Vagina (tissue), 2 donors: ENCODE measurements around the gene SCYGR3. TPM values are rescaled to one million over a fixed set of nuclear protein-coding genes. Genes with fewer than 3 reads are reported as not detected.

Source experiments
- DNase-seq, 2 donors: peaks; one replicate each; pipeline ENCODE4 v3.0.0-alpha.2; 2017; ENCODE audit errors: extremely low spot score in 2 of 2
- H3K27ac ChIP-seq: fragments of 200-600 bp; sonication (generic); one replicate; pipeline ENCODE4 v1.5.1; 2019
- H3K27me3 ChIP-seq: fragments of 200-600 bp; sonication (generic); one replicate; pipeline ENCODE4 v1.5.1; 2019
- H3K36me3 ChIP-seq, 2 donors: fragments of 200-600 bp; sonication (generic); one replicate each; pipeline ENCODE4 v1.5.1; 2017 to 2019
- H3K4me1 ChIP-seq: fragments of 200-600 bp; sonication (generic); one replicate; pipeline ENCODE4 v1.5.1; 2019
- H3K4me3 ChIP-seq, 2 donors: fragments of 200-600 bp; sonication (generic); 1 replicate in 1 of 2; 2 replicates in 1 of 2; pipeline ENCODE4 v1.5.1; 2016 to 2019
- H3K9me3 ChIP-seq: fragments of 200-600 bp; sonication (generic); one replicate; pipeline ENCODE4 v1.5.1; 2019
- CTCF ChIP-seq, 3 experiments: fragments of 450-650 bp in 2 of 3; fragments of 200-600 bp in 1 of 3; sonication (generic) in 1 of 3; IDR thresholded peaks; one replicate each; pipeline ENCODE4 v1.5.1; 2017 to 2019; ENCODE audit warnings: antibody characterized with exemption in 3 of 3, mild to moderate bottlenecking in 2 of 3, moderate library complexity in 2 of 3
- POLR2A ChIP-seq, 2 donors: fragments of 450-650 bp; IDR thresholded peaks; one replicate each; pipeline ENCODE4 v1.6.1; 2017; ENCODE audit warnings: antibody characterized with exemption in 2 of 2, mild to moderate bottlenecking in 2 of 2, moderate library complexity in 2 of 2
- POLR2AphosphoS5 ChIP-seq, 2 donors: sonication (generic); formaldehyde crosslinking; IDR thresholded peaks; one replicate each; pipeline ENCODE4 v1.9.0; 2017; ENCODE audit warnings: antibody characterized with exemption in 2 of 2, mild to moderate bottlenecking in 2 of 2, low read depth in 1 of 2; ENCODE audit not compliant: insufficient read depth in 1 of 2
- intact Hi-C: fragments of 100-400 bp; cut with DNase I; formaldehyde crosslinking; loops from one replicate; pipeline ENCODE4 v1.15.1; 2023
- total RNA-seq: library from RNA; depleted of rRNA; stranded (reverse); fragments of >200 nt; gene quantifications from one replicate; pipeline ENCODE4 v1.2.3, GENCODE V29; 2016

The SCYGR3 gene
- total RNA-seq, 1 donor from 2014 or later: not detected

- Histone ChIP-seq H3K27me3 (no peaks in the 10 kb centered on the region), H3K4me1 (no peaks in the 10 kb centered on the region), H3K36me3 (no peaks in the 10 kb centered on the region), H3K27ac (no peak overlapping the region), H3K9me3 (no peaks in the 10 kb centered on the region), H3K4me3 (no peak overlapping the region)
- no peak for DNase-seq
- no peak for TF ChIP-seq POLR2AphosphoS5 (IDR thresholded peaks at IDR 0.05; ENCODE audit: insufficient read depth in 1 of 2, low read depth in 1 of 2)
- no peak for TF ChIP-seq CTCF (IDR thresholded peaks at IDR 0.05)
- no peak for TF ChIP-seq POLR2A (IDR thresholded peaks at IDR 0.05)
- intact Hi-C loops: no loop called here
Measured at GRCh38 chr2:227597998-227598397, 16.6 kb downstream of the SCYGR3 start.

GRCh38 chr2:227597036-227597435, 17.6 kb downstream of the SCYGR3 start:
- Histone ChIP-seq H3K27ac (no peak overlapping the region), H3K27me3 (no peaks in the 10 kb centered on the region), H3K4me1 (no peaks in the 10 kb centered on the region), H3K9me3 (no peaks in the 10 kb centered on the region), H3K36me3 (no peaks in the 10 kb centered on the region), H3K4me3 (no peak overlapping the region)
- TF ChIP-seq POLR2A (IDR thresholded peaks at IDR 0.05) (no peak), CTCF (IDR thresholded peaks at IDR 0.05) (no peak), POLR2AphosphoS5 (IDR thresholded peaks at IDR 0.05; ENCODE audit: insufficient read depth in 1 of 2, low read depth in 1 of 2) (no peak)
- intact Hi-C loops: no loop called here
- DNase-seq: no peak

- Histone ChIP-seq H3K27ac (no peak overlapping the region), H3K4me1 (no peaks in the 10 kb centered on the region), H3K9me3 (no peaks in the 10 kb centered on the region), H3K4me3 (no peak overlapping the region), H3K36me3 (no peaks in the 10 kb centered on the region), H3K27me3 (no peaks in the 10 kb centered on the region)
- no peak for DNase-seq
- intact Hi-C loops: no loop called here
- no peak for TF ChIP-seq POLR2A (IDR thresholded peaks at IDR 0.05)
- no peak for TF ChIP-seq CTCF (IDR thresholded peaks at IDR 0.05)
- TF ChIP-seq POLR2AphosphoS5 (IDR thresholded peaks at IDR 0.05; ENCODE audit: insufficient read depth in 1 of 2, low read depth in 1 of 2): no peak
Measured at GRCh38 chr2:227595797-227596196, 18.8 kb downstream of the SCYGR3 start.

GRCh38 chr2:227592694-227593387, 21.8 kb downstream of the SCYGR3 start:
- Histone ChIP-seq H3K4me3 (no peak overlapping the region), H3K36me3 (no peaks in the 10 kb centered on the region), H3K27me3 (no peaks in the 10 kb centered on the region), H3K4me1 (no peaks in the 10 kb centered on the region), H3K27ac (no peak overlapping the region), H3K9me3 (no peaks in the 10 kb centered on the region)
- TF ChIP-seq POLR2AphosphoS5 (IDR thresholded peaks at IDR 0.05; ENCODE audit: insufficient read depth in 1 of 2, low read depth in 1 of 2): no peak
- TF ChIP-seq POLR2A (IDR thresholded peaks at IDR 0.05): no peak
- TF ChIP-seq CTCF (IDR thresholded peaks at IDR 0.05): no peak
- intact Hi-C loops: no loop called here
- DNase-seq: no peak

GRCh38 chr2:227582369-227582768, 32.3 kb downstream of the SCYGR3 start:
- no peaks in the 10 kb centered on the region for H3K4me1 ChIP-seq
- no peak for DNase-seq
- intact Hi-C loops: no loop called here
- H3K9me3 ChIP-seq: no peaks in the 10 kb centered on the region
- H3K4me3 ChIP-seq: no peak overlapping the region
- H3K36me3 ChIP-seq: no peaks in the 10 kb centered on the region
- no peak overlapping the region for H3K27ac ChIP-seq
- H3K27me3 ChIP-seq: no peaks in the 10 kb centered on the region
- TF ChIP-seq POLR2A (IDR thresholded peaks at IDR 0.05) (no peak), CTCF (IDR thresholded peaks at IDR 0.05) (no peak), POLR2AphosphoS5 (IDR thresholded peaks at IDR 0.05; ENCODE audit: insufficient read depth in 1 of 2, low read depth in 1 of 2) (no peak)
